ENCODE measurements around the gene CACNA1C. TPM values are rescaled to one million over a fixed set of nuclear protein-coding genes. Genes with fewer than 3 reads are reported as not detected.

The CACNA1C gene
- total RNA-seq, 1 donor from 2014 or later = 1.3 TPM

DNA sequence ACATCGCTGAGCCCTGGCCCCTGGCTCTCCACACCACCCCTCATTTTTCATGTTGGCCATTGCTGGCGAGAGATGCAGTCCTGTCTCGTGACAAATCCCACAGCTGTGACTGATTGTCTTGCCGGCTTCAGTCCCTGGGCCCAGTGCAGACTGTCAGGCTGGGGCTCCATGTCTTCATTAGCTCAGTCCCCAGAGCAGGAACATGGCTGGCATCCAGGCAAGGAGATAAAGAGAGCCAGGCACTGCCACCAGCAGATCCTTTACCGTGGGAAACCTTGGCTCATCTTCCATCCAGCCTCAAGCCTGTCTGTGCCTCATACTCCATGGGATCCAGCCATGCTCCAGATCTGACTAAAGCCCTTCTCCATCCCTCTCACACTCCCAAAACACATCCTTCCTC, 457.3 kb downstream of the CACNA1C start:
- no peak for DNase-seq (ENCODE audit: low read depth)
- Histone ChIP-seq H3K36me3 (ENCODE audit: control insufficient read depth, insufficient read depth, low read length) (no peaks in the 10 kb centered on the region), H3K4me3 (ENCODE audit: low read depth, low read length) (no peak overlapping the region), H3K27me3 (ENCODE audit: control insufficient read depth, insufficient read depth, low read length) (no peaks in the 10 kb centered on the region)
- TF ChIP-seq, protein P1, sequence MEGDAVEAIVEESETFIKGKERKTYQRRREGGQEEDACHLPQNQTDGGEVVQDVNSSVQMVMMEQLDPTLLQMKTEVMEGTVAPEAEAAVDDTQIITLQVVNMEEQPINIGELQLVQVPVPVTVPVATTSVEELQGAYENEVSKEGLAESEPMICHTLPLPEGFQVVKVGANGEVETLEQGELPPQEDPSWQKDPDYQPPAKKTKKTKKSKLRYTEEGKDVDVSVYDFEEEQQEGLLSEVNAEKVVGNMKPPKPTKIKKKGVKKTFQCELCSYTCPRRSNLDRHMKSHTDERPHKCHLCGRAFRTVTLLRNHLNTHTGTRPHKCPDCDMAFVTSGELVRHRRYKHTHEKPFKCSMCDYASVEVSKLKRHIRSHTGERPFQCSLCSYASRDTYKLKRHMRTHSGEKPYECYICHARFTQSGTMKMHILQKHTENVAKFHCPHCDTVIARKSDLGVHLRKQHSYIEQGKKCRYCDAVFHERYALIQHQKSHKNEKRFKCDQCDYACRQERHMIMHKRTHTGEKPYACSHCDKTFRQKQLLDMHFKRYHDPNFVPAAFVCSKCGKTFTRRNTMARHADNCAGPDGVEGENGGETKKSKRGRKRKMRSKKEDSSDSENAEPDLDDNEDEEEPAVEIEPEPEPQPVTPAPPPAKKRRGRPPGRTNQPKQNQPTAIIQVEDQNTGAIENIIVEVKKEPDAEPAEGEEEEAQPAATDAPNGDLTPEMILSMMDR (IDR thresholded peaks at IDR 0.05; ENCODE audit: insufficient read depth, low read length, poor library complexity, severe bottlenecking) = no peak

GRCh38 chr12:2513141-2514037, 460.6 kb downstream of the CACNA1C start:
- TF ChIP-seq, protein P1 (IDR thresholded peaks at IDR 0.05; ENCODE audit: insufficient read depth, low read length, poor library complexity, severe bottlenecking) = no peak
- no peak for DNase-seq (ENCODE audit: low read depth)
- no peaks in the 10 kb centered on the region for H3K36me3 ChIP-seq (ENCODE audit: control insufficient read depth, insufficient read depth, low read length)
- no peaks in the 10 kb centered on the region for H3K27me3 ChIP-seq (ENCODE audit: control insufficient read depth, insufficient read depth, low read length)
- no peak overlapping the region for H3K4me3 ChIP-seq (ENCODE audit: low read depth, low read length)

- TF ChIP-seq, protein P1 (IDR thresholded peaks at IDR 0.05; ENCODE audit: insufficient read depth, low read length, poor library complexity, severe bottlenecking) = no peak
- no peak for DNase-seq (ENCODE audit: low read depth)
- H3K27me3 ChIP-seq (ENCODE audit: control insufficient read depth, insufficient read depth, low read length) = no peaks in the 10 kb centered on the region
- H3K4me3 ChIP-seq (ENCODE audit: low read depth, low read length) = no peak overlapping the region
- no peaks in the 10 kb centered on the region for H3K36me3 ChIP-seq (ENCODE audit: control insufficient read depth, insufficient read depth, low read length)
Measured at GRCh38 chr12:2514038-2514340, 461.2 kb downstream of the CACNA1C start.

- TF ChIP-seq, protein P1 (IDR thresholded peaks at IDR 0.05; ENCODE audit: insufficient read depth, low read length, poor library complexity, severe bottlenecking) = no peak
- Histone ChIP-seq H3K4me3 (ENCODE audit: low read depth, low read length) (no peak overlapping the region), H3K27me3 (ENCODE audit: control insufficient read depth, insufficient read depth, low read length) (peaks cover 2% of the 10 kb centered on the region), H3K36me3 (ENCODE audit: control insufficient read depth, insufficient read depth, low read length) (no peaks in the 10 kb centered on the region)
- DNase-seq (ENCODE audit: low read depth) = no peak
Measured at GRCh38 chr12:2520722-2521246, 468.0 kb downstream of the CACNA1C start.

DNA sequence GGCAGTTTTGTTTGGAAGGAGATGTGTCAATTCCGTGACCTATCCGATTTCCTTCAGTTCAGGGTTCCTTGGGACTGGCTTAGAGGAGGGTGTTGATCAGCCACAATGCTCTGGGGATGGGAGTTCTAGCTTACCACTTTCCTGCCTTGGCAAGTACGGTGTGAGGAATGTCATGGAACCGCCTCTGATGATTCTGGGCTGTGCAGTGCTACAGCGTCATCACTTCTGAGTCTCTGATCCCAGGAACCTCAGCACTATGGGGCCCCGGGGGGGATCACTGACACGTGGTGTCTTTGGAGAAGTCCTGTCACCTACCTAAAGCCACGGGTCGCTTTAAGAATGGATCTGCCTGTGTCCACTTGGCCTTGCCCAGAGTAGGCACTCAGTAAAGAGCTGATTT, 470.5 kb downstream of the CACNA1C start:
- TF ChIP-seq, protein P1 (IDR thresholded peaks at IDR 0.05; ENCODE audit: insufficient read depth, low read length, poor library complexity, severe bottlenecking) = no peak
- no peak overlapping the region for H3K4me3 ChIP-seq (ENCODE audit: low read depth, low read length)
- H3K36me3 ChIP-seq (ENCODE audit: control insufficient read depth, insufficient read depth, low read length) = no peaks in the 10 kb centered on the region
- DNase-seq (ENCODE audit: low read depth) = no peak
- peaks cover 2% of the 10 kb centered on the region for H3K27me3 ChIP-seq (ENCODE audit: control insufficient read depth, insufficient read depth, low read length)

All from kidney epithelial cell (primary cell).